ENCODE measurements around the gene BTRC.

- TF ChIP-seq CTCF (IDR thresholded peaks at IDR 0.05): no peak
- TF ChIP-seq POLR2A (IDR thresholded peaks at IDR 0.05): no peak
These were observed 93.5 kb downstream of the BTRC start for GRCh38 chr10:101447477-101447876.

Measured in Peyer's patch (tissue), 4 donors.